Hematopoietic multipotent progenitor cell treated with erythropoietin and hydrocortisone succinate and interleukin-3 and kit ligand, for 15 days (in vitro differentiated cells): ENCODE data around the gene DYRK1B.
A peak's percentile ranks its signal among the peaks of the same experiment; 100 is the strongest.
"Not testable (repeated sequence)": the region's sequence is repeated elsewhere in the genome, so short reads cannot be mapped to it uniquely, and the experiment has no call there.

Experiments
- DNase-seq: peaks from one replicate; pipeline ENCODE4 v3.0.0-alpha.2; 2015; ENCODE audit warnings: low spot score

The DYRK1B gene

DNA sequence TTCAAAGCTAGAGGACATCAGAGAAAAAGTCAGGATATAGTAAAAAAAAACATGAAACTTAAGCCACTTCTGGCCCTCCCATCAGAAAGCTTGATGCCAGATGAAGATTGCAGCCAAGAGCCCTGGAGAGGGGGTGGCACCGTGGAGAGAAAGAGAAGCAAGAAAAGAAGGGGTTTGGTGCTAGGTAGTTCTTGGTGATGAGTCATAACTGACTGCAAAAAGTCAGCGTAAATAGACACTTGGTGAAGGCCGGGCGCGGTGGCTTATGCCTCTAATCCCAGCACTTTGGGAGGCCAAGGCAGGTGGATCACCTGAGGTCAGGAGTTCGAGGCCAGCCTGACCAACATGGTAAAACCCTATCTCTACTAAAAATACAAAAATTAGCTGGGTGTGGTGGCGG lies 25.3 kb downstream of the DYRK1B start:
- not testable (repeated sequence) for DNase-seq

DNA sequence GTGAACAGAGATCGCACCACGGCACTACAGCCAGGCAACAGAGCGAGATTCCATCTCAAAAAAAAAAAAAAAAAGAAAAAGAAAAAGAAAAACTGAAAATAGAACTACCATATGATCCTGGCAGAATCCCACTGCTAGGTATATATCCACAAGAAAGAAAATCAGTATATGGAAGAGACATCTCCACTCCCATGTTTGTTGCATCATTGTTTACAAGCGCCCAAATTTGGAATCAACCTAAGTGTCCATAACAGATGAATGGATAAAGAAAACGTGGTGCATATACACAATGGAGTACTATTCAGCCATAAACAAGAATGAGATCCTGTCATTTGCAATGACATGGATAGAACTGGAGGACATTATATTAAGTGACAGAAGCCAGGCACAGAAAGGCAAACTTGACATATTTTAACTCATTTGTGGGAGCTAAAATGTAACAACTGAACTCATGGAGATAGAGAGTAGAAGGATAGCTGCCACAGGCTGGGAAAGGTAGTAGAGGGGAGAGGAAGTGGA lies 26.1 kb downstream of the DYRK1B start:
- DNase-seq: no peak

DNA sequence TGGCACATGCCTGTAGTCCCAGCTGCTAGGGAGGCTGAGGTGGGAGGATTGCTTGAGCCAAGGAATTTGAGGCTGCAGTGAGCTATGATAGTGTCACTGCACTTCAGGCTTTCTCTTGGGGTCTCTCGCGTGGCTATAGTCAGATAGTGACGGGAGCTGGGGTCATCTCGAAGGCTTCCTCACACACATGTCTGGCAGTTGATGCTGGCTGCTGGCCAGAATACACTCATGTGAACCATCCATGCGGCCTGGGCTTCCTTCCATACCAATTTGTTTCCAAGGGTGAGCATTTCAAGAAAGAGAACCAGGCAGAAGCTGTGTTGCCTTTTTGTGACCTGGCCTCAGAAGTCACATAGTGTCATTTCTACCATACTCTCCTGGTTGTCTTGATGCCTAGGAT lies 28.9 kb downstream of the DYRK1B start:
- DNase-seq: no peak

- no peak for DNase-seq
Measured at GRCh38 chr19:39802958-39803357, 31.0 kb downstream of the DYRK1B start.

DNA sequence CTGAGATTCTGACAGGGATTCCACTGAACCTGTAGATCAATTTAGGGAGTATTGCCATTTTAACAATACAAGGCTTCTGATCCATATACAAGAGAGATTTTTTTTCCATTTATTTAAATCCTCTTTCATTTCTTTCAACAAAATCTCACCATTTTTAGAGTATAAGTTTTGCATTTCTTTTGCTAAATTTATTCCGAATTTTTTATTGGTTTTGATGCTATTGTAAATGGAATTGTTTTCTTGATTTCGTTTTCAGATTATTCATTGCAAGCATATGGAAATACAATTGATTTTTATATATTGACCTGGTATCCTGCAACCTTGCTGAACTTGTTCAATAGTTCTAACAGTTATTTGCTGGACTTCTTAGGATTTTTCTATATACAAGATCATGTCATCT lies 36.9 kb downstream of the DYRK1B start:
- no peak for DNase-seq

- no peak for DNase-seq
Measured at GRCh38 chr19:39796000-39796498, 37.9 kb downstream of the DYRK1B start.

- DNase-seq: no peak
Measured at GRCh38 chr19:39795001-39795400, 39.0 kb downstream of the DYRK1B start.

DNA sequence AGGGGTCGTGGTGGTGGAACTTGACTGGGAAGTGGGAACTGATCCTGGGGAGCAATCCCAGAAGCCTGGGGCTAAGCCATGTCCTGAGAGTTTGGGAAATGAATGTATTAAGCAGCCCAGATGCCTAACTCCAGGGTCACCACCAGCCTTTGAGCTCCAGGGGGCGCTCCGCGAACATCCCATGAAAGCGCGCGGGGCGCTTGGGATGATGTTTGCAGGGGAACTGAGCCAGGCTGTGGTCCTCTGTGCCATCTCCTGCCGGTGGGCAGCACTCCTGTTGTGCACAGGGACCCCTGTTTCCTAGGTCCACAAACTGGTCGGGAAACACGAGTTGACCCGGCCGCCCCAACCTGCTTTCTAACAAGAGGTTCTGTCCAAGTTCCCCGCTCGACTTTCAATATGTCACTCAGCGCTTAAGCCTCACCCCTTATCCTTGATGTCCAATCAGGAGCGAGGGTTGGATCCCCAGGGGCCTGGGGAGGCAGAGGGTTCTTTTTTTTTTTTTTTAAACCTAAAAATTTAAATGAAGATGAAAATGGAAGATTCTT lies 40.9 kb downstream of the DYRK1B start:
- DNase-seq: peak; percentile 77

DNA sequence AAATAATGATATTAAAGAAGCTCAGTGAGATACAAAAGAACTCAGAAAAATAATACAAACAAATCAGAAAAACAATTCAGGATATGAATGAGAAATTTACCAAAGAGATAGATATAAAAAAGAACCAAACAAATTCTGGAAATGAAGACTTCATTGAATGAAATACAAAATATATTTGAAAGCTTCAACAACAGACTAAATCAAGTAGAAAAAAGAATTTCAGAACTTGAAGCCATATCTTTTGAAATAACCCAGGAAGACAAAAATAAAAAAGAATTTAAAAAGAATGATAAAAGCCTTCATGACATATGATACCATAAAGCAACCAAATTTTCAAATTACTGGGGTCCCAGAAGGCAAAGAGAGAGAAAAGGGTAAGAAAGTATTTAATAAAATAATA lies 45.7 kb downstream of the DYRK1B start:
- DNase-seq: no peak

- DNase-seq: no peak
Measured at GRCh38 chr19:39780894-39781293, 53.1 kb downstream of the DYRK1B start.

DNA sequence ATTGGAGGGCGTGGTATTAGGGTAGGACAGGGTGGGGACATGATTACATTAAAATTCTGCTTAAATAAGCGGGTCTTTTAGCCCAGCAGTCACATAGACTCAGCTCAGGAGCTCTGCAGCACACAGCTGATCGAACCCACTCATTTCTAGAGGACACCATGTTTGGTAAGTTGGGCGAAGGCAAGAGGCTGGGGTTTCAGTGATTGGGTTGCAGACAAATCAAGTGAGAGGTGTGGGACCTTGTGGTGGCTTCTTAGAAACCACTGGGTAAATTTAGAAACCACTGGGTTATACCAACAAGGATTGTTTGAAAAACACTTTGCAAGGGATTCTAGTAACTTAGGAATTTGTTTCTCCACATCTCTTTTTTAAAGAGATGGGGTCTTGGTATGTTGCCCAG lies 55.2 kb downstream of the DYRK1B start, which contains the start of gene LEUTX:
Gene LEUTX, plus strand, starts transcription at position 92 of the 400 bp plus-strand sequence. Its CDS starts 67 bp downstream, at position 159.
- no peak for DNase-seq
